ENCODE data around the gene ODAD4.

The ODAD4 gene

GRCh38 chr17:41968676-41969075 lies 38.3 kb downstream of the ODAD4 start:
- in situ Hi-C loops (cut with HindIII; ENCODE audit: low sequenced_read_pairs), result loop anchor here (5.0 kb wide), 1 partner anchor 134 kb away; no protein-coding TSS in a partner anchor

GRCh38 chr17:41970901-41971331 lies 40.5 kb downstream of the ODAD4 start:
- in situ Hi-C loops (cut with HindIII; ENCODE audit: low sequenced_read_pairs), result loop anchor here (10.0 kb wide), 1 partner anchor 154 kb away; the partner anchor contains the start of genes HSPB9 and KAT2A

GRCh38 chr17:41971721-41972523 lies 41.5 kb downstream of the ODAD4 start:
- in situ Hi-C loops (cut with HindIII; ENCODE audit: low sequenced_read_pairs), result loop anchor here (10.0 kb wide), 1 partner anchor 153 kb away; the partner anchor contains the start of genes HSPB9 and KAT2A

GRCh38 chr17:41972571-41973407 lies 42.4 kb downstream of the ODAD4 start:
- in situ Hi-C loops (cut with HindIII; ENCODE audit: low sequenced_read_pairs), result loop anchor here (10.0 kb wide), 1 partner anchor 152 kb away; the partner anchor contains the start of genes HSPB9 and KAT2A

GRCh38 chr17:41973408-41973811 lies 43.0 kb downstream of the ODAD4 start:
- in situ Hi-C loops (cut with HindIII; ENCODE audit: low sequenced_read_pairs), result loop anchor here (10.0 kb wide), 1 partner anchor 151 kb away; the partner anchor contains the start of genes HSPB9 and KAT2A

- in situ Hi-C loops (cut with HindIII; ENCODE audit: low sequenced_read_pairs), result loop anchor here (10.0 kb wide), 1 partner anchor 151 kb away; the partner anchor contains the start of genes HSPB9 and KAT2A
Observed at GRCh38 chr17:41974031-41974430, 43.6 kb downstream of the ODAD4 start.

- in situ Hi-C loops (cut with HindIII; ENCODE audit: low sequenced_read_pairs), result loop anchor here (10.0 kb wide), 1 partner anchor 150 kb away; the partner anchor contains the start of genes HSPB9 and KAT2A
Observed at GRCh38 chr17:41974658-41975057, 44.2 kb downstream of the ODAD4 start.

- in situ Hi-C loops (cut with HindIII; ENCODE audit: low sequenced_read_pairs), result loop anchor here (10.0 kb wide), 1 partner anchor 149 kb away; the partner anchor contains the start of genes HSPB9 and KAT2A
Observed at GRCh38 chr17:41975099-41976083, 45.0 kb downstream of the ODAD4 start.

- in situ Hi-C loops (cut with HindIII; ENCODE audit: low sequenced_read_pairs), result loop anchor here (10.0 kb wide), 1 partner anchor 149 kb away; the partner anchor contains the start of genes HSPB9 and KAT2A
Observed at GRCh38 chr17:41976142-41976768, 45.8 kb downstream of the ODAD4 start.

GRCh38 chr17:41977991-41978390 lies 47.6 kb downstream of the ODAD4 start:
- in situ Hi-C loops (cut with HindIII; ENCODE audit: low sequenced_read_pairs), result loop anchor here (10.0 kb wide), 1 partner anchor 147 kb away; the partner anchor contains the start of genes HSPB9 and KAT2A

GRCh38 chr17:41982026-41982760 lies 51.8 kb downstream of the ODAD4 start:
- in situ Hi-C loops (cut with HindIII; ENCODE audit: low sequenced_read_pairs), result loop anchor here (5.0 kb wide), 1 partner anchor 90 kb away; no protein-coding TSS in a partner anchor

GRCh38 chr17:41984454-41984853 lies 54.0 kb downstream of the ODAD4 start:
- in situ Hi-C loops (cut with HindIII; ENCODE audit: low sequenced_read_pairs), result loop anchor here (5.0 kb wide), 1 partner anchor 92 kb away; no protein-coding TSS in a partner anchor

GRCh38 chr17:41985919-41986318 lies 55.5 kb downstream of the ODAD4 start:
- in situ Hi-C loops (cut with HindIII; ENCODE audit: low sequenced_read_pairs), result no loop called here

- in situ Hi-C loops (cut with HindIII; ENCODE audit: low sequenced_read_pairs), result no loop called here
Observed at GRCh38 chr17:41986634-41987033, 56.2 kb downstream of the ODAD4 start.

GRCh38 chr17:41987642-41988041 lies 57.2 kb downstream of the ODAD4 start:
- in situ Hi-C loops (cut with HindIII; ENCODE audit: low sequenced_read_pairs), result no loop called here

GRCh38 chr17:41988418-41988817 lies 58.0 kb downstream of the ODAD4 start:
- in situ Hi-C loops (cut with HindIII; ENCODE audit: low sequenced_read_pairs), result no loop called here

- in situ Hi-C loops (cut with HindIII; ENCODE audit: low sequenced_read_pairs), result no loop called here
Observed at GRCh38 chr17:41989702-41990419, 59.4 kb downstream of the ODAD4 start.

GRCh38 chr17:41992576-41992975 lies 62.2 kb downstream of the ODAD4 start:
- in situ Hi-C loops (cut with HindIII; ENCODE audit: low sequenced_read_pairs), result no loop called here
